ENCODE results near the gene CATSPERZ. TPM values are rescaled to one million over a fixed set of nuclear protein-coding genes. Genes with fewer than 3 reads are reported as not detected.

CATSPERZ gene
- total and polyA plus RNA-seq, 2 of the 13 experiments (the other 11 are each of a cell fraction or from before 2014, with no cell fraction given), result 0.22 to 0.48 TPM

- no peak for TF ChIP-seq BCLAF1 (IDR thresholded peaks at IDR 0.05)
- no peak for TF ChIP-seq HIVEP1 (CRISPR knock-in tag; IDR thresholded peaks at IDR 0.05)
- TF ChIP-seq NRL (CRISPR knock-in tag; IDR thresholded peaks at IDR 0.05; ENCODE audit: borderline replicate concordance), result peak; percentile 53; the same call in 1 of the 2 replicates
- TF ChIP-seq SMC3 (IDR thresholded peaks at IDR 0.05; ENCODE audit: low read length), result no peak; the same call in 1 of the 2 replicates
- TF ChIP-seq PRDM4 (CRISPR knock-in tag; IDR thresholded peaks at IDR 0.05; ENCODE audit: borderline replicate concordance), result no peak
- TF ChIP-seq POLR2A (IDR thresholded peaks at IDR 0.05; ENCODE audit: insufficient read depth in 1 of 2, low read depth in 2 of 2, low read length in 2 of 2), result peak in 1 of 2 experiments; percentile 83
- TF ChIP-seq ZMYM4 (CRISPR knock-in tag; IDR thresholded peaks at IDR 0.05), result peak; percentile 6; the same call in 1 of the 2 replicates
- no peak for TF ChIP-seq CCAR2 (optimal IDR thresholded peaks at IDR 0.05; ENCODE audit: low read depth, low read length)
- 0 out of 2 replicates have a peak, but pooled peaks have one; percentile 71 for TF ChIP-seq DMTF1 (CRISPR knock-in tag; IDR thresholded peaks at IDR 0.05)
- no peak for TF ChIP-seq ZNF253 (CRISPR knock-in tag; IDR thresholded peaks at IDR 0.05; ENCODE audit: borderline replicate concordance)
- TF ChIP-seq ZNF260 (CRISPR knock-in tag; IDR thresholded peaks at IDR 0.05; ENCODE audit: borderline replicate concordance, low read depth), result no peak
- 0 out of 2 replicates have a peak, but pooled peaks have one; percentile 43 for TF ChIP-seq ZNF503 (CRISPR knock-in tag; IDR thresholded peaks at IDR 0.05)
- TF ChIP-seq ZNF282 (IDR thresholded peaks at IDR 0.05; ENCODE audit: partially characterized antibody), result no peak
- TF ChIP-seq AGO1 (IDR thresholded peaks at IDR 0.05; ENCODE audit: low read depth, low read length, poor library complexity, severe bottlenecking), result no peak
- TF ChIP-seq ZNF264 (CRISPR knock-in tag; IDR thresholded peaks at IDR 0.05), result no peak
- TF ChIP-seq ZNF747 (CRISPR knock-in tag; IDR thresholded peaks at IDR 0.05; ENCODE audit: borderline replicate concordance), result 0 out of 2 replicates have a peak, but pooled peaks have one; percentile 15
- TF ChIP-seq ZNF33A (CRISPR knock-in tag; IDR thresholded peaks at IDR 0.05; ENCODE audit: borderline replicate concordance), result no peak
- TF ChIP-seq IRF2 (CRISPR knock-in tag; IDR thresholded peaks at IDR 0.05), result no peak
- TF ChIP-seq GTF2F1 (IDR thresholded peaks at IDR 0.05; ENCODE audit: low read length), result no peak
- TF ChIP-seq ZFAT (CRISPR knock-in tag; conservative IDR thresholded peaks at IDR 0.05), result 0 out of 2 replicates have a peak, but pooled peaks have one; percentile 26
Measured at GRCh38 chr11:64317961-64318765, 18.0 kb downstream of the CATSPERZ start, which contains the start of gene PRDX5 (continued).

Data from HepG2 (cell line).